ENCODE results near the gene C17orf78.
A peak's percentile ranks its signal among the peaks of the same experiment; 100 is the strongest.
"Not testable (repeated sequence)": the region's sequence is repeated elsewhere in the genome, so short reads cannot be mapped to it uniquely, and the experiment has no call there.

C17orf78 gene

DNA sequence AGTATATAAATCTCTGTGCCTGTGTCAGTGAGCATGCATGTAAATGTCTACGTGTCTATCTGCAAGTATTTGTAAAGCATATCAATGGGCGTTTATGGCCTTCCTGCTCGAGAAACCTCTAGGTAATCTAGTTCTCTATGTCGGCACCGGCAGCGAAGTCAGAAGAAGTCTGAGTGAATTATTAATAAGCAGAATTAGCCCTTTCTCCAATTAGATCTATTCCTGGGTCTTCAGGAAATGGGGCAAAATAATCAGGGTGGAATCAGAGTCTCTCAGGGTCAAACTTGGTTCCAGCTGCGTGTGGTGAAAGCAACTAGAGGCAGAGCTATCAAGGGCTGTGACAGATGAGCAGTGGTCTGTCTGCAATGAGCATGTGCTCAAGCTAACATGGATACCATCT lies at the start of gene C17orf78:
Gene C17orf78, plus strand, starts transcription at position 280 of the 400 bp plus-strand sequence. Its CDS starts 108 bp downstream, at position 388.
- Histone ChIP-seq H3K4me1 (ENCODE audit: control insufficient read depth, insufficient read depth, low read length) (no peaks in the 10 kb centered on the region), H3K36me3 (ENCODE audit: control insufficient read depth, insufficient read depth, low read length, severe bottlenecking) (no peaks in the 10 kb centered on the region), H3K4me3 (ENCODE audit: low read length) (no peak within 1 kb of the TSS), H3K9ac (ENCODE audit: low read length) (no peak within 1 kb of the TSS), H3K9me3 (ENCODE audit: control insufficient read depth, low read length) (no peaks in the 10 kb centered on the region), H3K27me3 (replicated peaks; ENCODE audit: control insufficient read depth, insufficient read depth, low read length) (no peaks in the 10 kb centered on the region)
- no peak for DNase-seq (ENCODE audit: low read depth)

DNA sequence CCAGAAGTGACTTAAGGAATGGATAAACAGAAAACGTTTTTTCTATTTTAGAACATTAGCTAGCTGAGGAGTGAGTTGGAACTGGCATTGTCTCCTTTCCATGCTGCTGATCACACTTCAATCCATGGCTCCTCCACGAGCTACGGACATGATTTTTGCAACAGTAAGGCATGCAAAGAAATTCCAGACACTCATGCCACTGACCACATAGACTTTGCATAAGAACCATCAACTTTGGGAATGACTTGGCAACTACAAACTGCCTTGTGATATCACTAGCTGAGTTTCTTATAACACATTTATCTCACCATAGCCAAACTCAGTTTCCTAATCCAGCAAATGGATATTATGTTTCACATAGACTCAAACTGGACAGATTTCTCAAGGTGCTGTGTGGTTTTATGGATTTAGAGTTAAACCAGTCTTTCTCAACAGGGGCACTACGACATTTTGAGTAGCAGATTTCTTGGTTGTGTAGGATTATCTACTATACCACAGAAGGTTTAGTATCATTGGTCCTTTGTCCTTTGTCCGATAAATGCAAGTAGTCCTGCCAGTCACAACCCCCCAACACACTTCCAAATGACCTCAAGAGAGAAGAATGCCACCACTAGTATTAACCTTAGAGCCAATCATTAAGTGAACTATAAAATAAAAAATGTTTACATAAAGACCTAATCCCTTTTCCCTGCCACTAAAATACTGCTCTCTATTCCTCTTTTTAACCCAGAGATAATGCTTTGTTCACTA lies 48.3 kb upstream of the C17orf78 start:
- H3K9me3 ChIP-seq (ENCODE audit: control insufficient read depth, low read length): no peaks in the 10 kb centered on the region
- peak; percentile 90 for DNase-seq (ENCODE audit: low read depth)
- H3K27me3 ChIP-seq (replicated peaks; ENCODE audit: control insufficient read depth, insufficient read depth, low read length): no peaks in the 10 kb centered on the region
- H3K36me3 ChIP-seq (ENCODE audit: control insufficient read depth, insufficient read depth, low read length, severe bottlenecking): peaks cover 42% of the 10 kb centered on the region
- peaks cover 13% of the 10 kb centered on the region for H3K4me1 ChIP-seq (ENCODE audit: control insufficient read depth, insufficient read depth, low read length)
- peak overlapping the region; percentile 32 for H3K9ac ChIP-seq (ENCODE audit: low read length)
- H3K4me3 ChIP-seq (ENCODE audit: low read length): no peak overlapping the region

DNA sequence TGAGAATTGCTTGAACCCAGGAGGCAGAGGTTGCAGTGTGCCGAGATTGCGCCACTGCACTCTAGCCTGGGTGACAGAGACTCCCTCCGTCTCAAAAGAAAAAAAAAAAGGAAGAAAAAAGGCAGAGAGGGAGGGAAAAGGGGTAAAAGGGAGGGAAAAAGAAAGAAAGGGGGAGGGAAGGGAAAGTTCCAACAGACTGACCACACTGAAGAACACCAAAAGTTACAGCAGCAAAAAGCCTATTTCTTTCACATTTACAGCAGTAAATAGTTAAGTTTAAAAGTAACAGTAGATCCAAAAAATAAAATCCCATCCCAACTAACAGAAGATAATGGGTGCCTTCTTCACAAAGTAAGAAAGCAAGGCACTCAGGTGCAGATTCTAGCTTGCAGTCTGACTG lies 36.9 kb upstream of the C17orf78 start:
- Histone ChIP-seq H3K36me3 (ENCODE audit: control insufficient read depth, insufficient read depth, low read length, severe bottlenecking) (peaks cover 55% of the 10 kb centered on the region), H3K27me3 (replicated peaks; ENCODE audit: control insufficient read depth, insufficient read depth, low read length) (no peaks in the 10 kb centered on the region), H3K4me3 (ENCODE audit: low read length) (no peak overlapping the region), H3K9ac (ENCODE audit: low read length) (no peak overlapping the region), H3K9me3 (ENCODE audit: control insufficient read depth, low read length) (no peaks in the 10 kb centered on the region), H3K4me1 (ENCODE audit: control insufficient read depth, insufficient read depth, low read length) (peaks cover 8% of the 10 kb centered on the region)
- no peak for DNase-seq (ENCODE audit: low read depth)

GRCh38 chr17:37339321-37339720 lies 36.5 kb upstream of the C17orf78 start:
- no peak overlapping the region for H3K4me3 ChIP-seq (ENCODE audit: low read length)
- DNase-seq (ENCODE audit: low read depth): peak; percentile 27
- H3K4me1 ChIP-seq (ENCODE audit: control insufficient read depth, insufficient read depth, low read length): peaks cover 8% of the 10 kb centered on the region
- H3K27me3 ChIP-seq (replicated peaks; ENCODE audit: control insufficient read depth, insufficient read depth, low read length): no peaks in the 10 kb centered on the region
- no peaks in the 10 kb centered on the region for H3K9me3 ChIP-seq (ENCODE audit: control insufficient read depth, low read length)
- no peak overlapping the region for H3K9ac ChIP-seq (ENCODE audit: low read length)
- H3K36me3 ChIP-seq (ENCODE audit: control insufficient read depth, insufficient read depth, low read length, severe bottlenecking): peaks cover 51% of the 10 kb centered on the region

GRCh38 chr17:37340804-37341203 lies 35.0 kb upstream of the C17orf78 start:
- no peaks in the 10 kb centered on the region for H3K9me3 ChIP-seq (ENCODE audit: control insufficient read depth, low read length)
- H3K4me3 ChIP-seq (ENCODE audit: low read length): no peak overlapping the region
- peaks cover 53% of the 10 kb centered on the region for H3K36me3 ChIP-seq (ENCODE audit: control insufficient read depth, insufficient read depth, low read length, severe bottlenecking)
- H3K27me3 ChIP-seq (replicated peaks; ENCODE audit: control insufficient read depth, insufficient read depth, low read length): no peaks in the 10 kb centered on the region
- DNase-seq (ENCODE audit: low read depth): no peak
- no peak overlapping the region for H3K9ac ChIP-seq (ENCODE audit: low read length)
- peaks cover 8% of the 10 kb centered on the region for H3K4me1 ChIP-seq (ENCODE audit: control insufficient read depth, insufficient read depth, low read length)

DNA sequence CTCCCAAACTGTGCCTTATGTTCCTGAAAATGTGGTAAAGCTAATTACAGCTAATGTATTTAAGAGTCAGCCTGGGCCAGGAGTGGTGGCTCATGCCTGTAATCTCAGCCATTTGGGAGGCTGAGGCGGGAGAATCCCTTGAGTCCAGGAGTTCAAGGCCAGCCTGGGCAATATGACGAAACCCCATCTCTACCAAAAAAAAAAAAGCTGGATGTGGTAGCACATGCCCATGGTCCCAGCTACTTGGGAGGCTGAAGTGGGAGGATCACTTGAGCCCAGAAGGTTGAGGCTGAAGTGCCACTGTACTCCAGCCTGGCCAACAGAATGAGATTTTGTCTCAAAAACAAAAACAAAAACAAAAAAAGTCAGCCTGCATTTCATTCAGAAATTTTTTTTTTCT lies 33.2 kb upstream of the C17orf78 start:
- H3K27me3 ChIP-seq (replicated peaks; ENCODE audit: control insufficient read depth, insufficient read depth, low read length): no peaks in the 10 kb centered on the region
- no peak for DNase-seq (ENCODE audit: low read depth)
- peaks cover 45% of the 10 kb centered on the region for H3K36me3 ChIP-seq (ENCODE audit: control insufficient read depth, insufficient read depth, low read length, severe bottlenecking)
- no peaks in the 10 kb centered on the region for H3K9me3 ChIP-seq (ENCODE audit: control insufficient read depth, low read length)
- peaks cover 8% of the 10 kb centered on the region for H3K4me1 ChIP-seq (ENCODE audit: control insufficient read depth, insufficient read depth, low read length)
- no peak overlapping the region for H3K9ac ChIP-seq (ENCODE audit: low read length)
- no peak overlapping the region for H3K4me3 ChIP-seq (ENCODE audit: low read length)

- no peaks in the 10 kb centered on the region for H3K4me1 ChIP-seq (ENCODE audit: control insufficient read depth, insufficient read depth, low read length)
- H3K27me3 ChIP-seq (replicated peaks; ENCODE audit: control insufficient read depth, insufficient read depth, low read length): no peaks in the 10 kb centered on the region
- no peak for DNase-seq (ENCODE audit: low read depth)
- no peak overlapping the region for H3K4me3 ChIP-seq (ENCODE audit: low read length)
- no peak overlapping the region for H3K9ac ChIP-seq (ENCODE audit: low read length)
- H3K36me3 ChIP-seq (ENCODE audit: control insufficient read depth, insufficient read depth, low read length, severe bottlenecking): peaks cover 36% of the 10 kb centered on the region
- no peaks in the 10 kb centered on the region for H3K9me3 ChIP-seq (ENCODE audit: control insufficient read depth, low read length)
Measured at GRCh38 chr17:37344519-37344918, 31.3 kb upstream of the C17orf78 start.

DNA sequence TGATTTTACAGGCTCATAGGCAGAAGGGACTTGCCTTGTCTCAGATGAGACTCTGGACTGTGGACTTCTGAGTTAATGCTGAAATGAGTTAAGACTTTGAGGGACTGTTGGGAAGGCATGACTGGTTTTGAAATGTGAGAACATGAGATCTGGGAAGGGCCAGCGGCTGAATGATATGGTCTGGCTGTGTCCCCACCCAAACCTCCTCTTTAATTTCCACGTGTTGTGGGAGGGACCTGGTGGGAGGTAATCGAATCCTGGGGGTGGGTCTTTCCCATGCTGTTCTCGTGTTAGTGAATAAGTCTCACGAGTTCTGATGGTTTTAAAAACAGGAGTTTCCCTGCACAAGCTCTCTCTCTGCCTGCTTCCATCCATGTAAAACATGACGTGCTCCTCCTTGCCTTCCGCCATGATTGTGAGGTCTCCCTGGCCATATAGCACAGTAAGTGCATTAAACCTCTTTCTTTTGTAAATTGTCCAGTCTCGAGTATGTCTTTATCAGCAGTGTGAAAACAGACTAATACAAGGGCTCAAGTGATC lies 28.9 kb upstream of the C17orf78 start:
- not testable (repeated sequence) for H3K4me1 ChIP-seq (ENCODE audit: control insufficient read depth, insufficient read depth, low read length); H3K4me3 ChIP-seq (ENCODE audit: low read length); H3K9ac ChIP-seq (ENCODE audit: low read length); H3K27me3 ChIP-seq (replicated peaks; ENCODE audit: control insufficient read depth, insufficient read depth, low read length); H3K9me3 ChIP-seq (ENCODE audit: control insufficient read depth, low read length); DNase-seq (ENCODE audit: low read depth)
- H3K36me3 ChIP-seq (ENCODE audit: control insufficient read depth, insufficient read depth, low read length, severe bottlenecking): peaks cover 25% of the 10 kb centered on the region

GRCh38 chr17:37356796-37357569 lies 18.8 kb upstream of the C17orf78 start:
- peak overlapping the region; percentile 96 for H3K4me3 ChIP-seq (ENCODE audit: low read length)
- H3K9me3 ChIP-seq (ENCODE audit: control insufficient read depth, low read length); H3K27me3 ChIP-seq (replicated peaks; ENCODE audit: control insufficient read depth, insufficient read depth, low read length); DNase-seq (ENCODE audit: low read depth): not testable (repeated sequence)
- peak overlapping the region; percentile 98 for H3K9ac ChIP-seq (ENCODE audit: low read length)
- peaks cover 29% of the 10 kb centered on the region for H3K36me3 ChIP-seq (ENCODE audit: control insufficient read depth, insufficient read depth, low read length, severe bottlenecking)
- H3K4me1 ChIP-seq (ENCODE audit: control insufficient read depth, insufficient read depth, low read length): peaks cover 20% of the 10 kb centered on the region

- Histone ChIP-seq H3K27me3 (replicated peaks; ENCODE audit: control insufficient read depth, insufficient read depth, low read length) (no peaks in the 10 kb centered on the region), H3K4me3 (ENCODE audit: low read length) (peak overlapping the region; percentile 96), H3K4me1 (ENCODE audit: control insufficient read depth, insufficient read depth, low read length) (peaks cover 20% of the 10 kb centered on the region), H3K9me3 (ENCODE audit: control insufficient read depth, low read length) (no peaks in the 10 kb centered on the region), H3K9ac (ENCODE audit: low read length) (peak overlapping the region; percentile 98), H3K36me3 (ENCODE audit: control insufficient read depth, insufficient read depth, low read length, severe bottlenecking) (peaks cover 16% of the 10 kb centered on the region)
- DNase-seq (ENCODE audit: low read depth): peak; percentile 82
Measured at GRCh38 chr17:37358098-37358829, 17.5 kb upstream of the C17orf78 start.
